Ecto neural progenitor cell (in vitro differentiated cells): ENCODE measurements around the gene S100A10.

ENCODE experiments used
- DNase-seq: peaks from one replicate; pipeline ENCODE4 v3.0.0-alpha.2; 2018; ENCODE audit warnings: low spot score

Gene S100A10

GRCh38 chr1:151963288-151963687 lies 30.4 kb downstream of the S100A10 start:
- no peak for DNase-seq

- no peak for DNase-seq
Observed at GRCh38 chr1:151961833-151962232, 31.8 kb downstream of the S100A10 start.

- DNase-seq = no peak
Observed at GRCh38 chr1:151960780-151961513, 32.7 kb downstream of the S100A10 start.

- DNase-seq = no peak
Observed at GRCh38 chr1:151958959-151959358, 34.7 kb downstream of the S100A10 start.

GRCh38 chr1:151956957-151957497 lies 36.6 kb downstream of the S100A10 start:
- no peak for DNase-seq

GRCh38 chr1:151953409-151954094 lies 40.1 kb downstream of the S100A10 start:
- DNase-seq = no peak

GRCh38 chr1:151952811-151953210 lies 40.8 kb downstream of the S100A10 start:
- DNase-seq = no peak

GRCh38 chr1:151949371-151950193 lies 44.1 kb downstream of the S100A10 start:
- DNase-seq = no peak

GRCh38 chr1:151948506-151948905 lies 45.2 kb downstream of the S100A10 start:
- no peak for DNase-seq

- DNase-seq = no peak
Observed at GRCh38 chr1:151947140-151947539, 46.5 kb downstream of the S100A10 start.

- DNase-seq = peak; percentile 51
Observed at GRCh38 chr1:151945725-151946722, 47.6 kb downstream of the S100A10 start.

- no peak for DNase-seq
Observed at GRCh38 chr1:151944857-151945575, 48.6 kb downstream of the S100A10 start.

- DNase-seq = no peak
Observed at GRCh38 chr1:151944126-151944856, 49.4 kb downstream of the S100A10 start.

GRCh38 chr1:151943591-151943990 lies 50.1 kb downstream of the S100A10 start:
- no peak for DNase-seq

- no peak for DNase-seq
Observed at GRCh38 chr1:151942882-151943281, 50.8 kb downstream of the S100A10 start.

GRCh38 chr1:151940541-151940940 lies 53.1 kb downstream of the S100A10 start:
- no peak for DNase-seq

GRCh38 chr1:151939779-151940178 lies 53.9 kb downstream of the S100A10 start:
- DNase-seq = no peak

- no peak for DNase-seq
Observed at GRCh38 chr1:151939141-151939540, 54.5 kb downstream of the S100A10 start.

GRCh38 chr1:151936653-151937052 lies 57.0 kb downstream of the S100A10 start:
- DNase-seq = no peak
